Hepatocyte (in vitro differentiated cells): Measurements from ENCODE around the gene CTNNA1.

Experiments used
- EZH2 ChIP-seq: fragments of 200-600 bp; sonication (generic); IDR thresholded peaks from 2 replicates; pipeline ENCODE4 v1.6.1; 2016; ENCODE audit warnings: antibody characterized with exemption, mild to moderate bottlenecking, borderline replicate concordance
- EZH2phosphoT487 ChIP-seq: fragments of 200-600 bp; sonication (generic); IDR thresholded peaks from one replicate; pipeline ENCODE4 v1.6.1; 2018; ENCODE audit warnings: antibody characterized with exemption, mild to moderate bottlenecking, low read depth, moderate library complexity; ENCODE audit not compliant: unreplicated experiment, severe bottlenecking

DNA sequence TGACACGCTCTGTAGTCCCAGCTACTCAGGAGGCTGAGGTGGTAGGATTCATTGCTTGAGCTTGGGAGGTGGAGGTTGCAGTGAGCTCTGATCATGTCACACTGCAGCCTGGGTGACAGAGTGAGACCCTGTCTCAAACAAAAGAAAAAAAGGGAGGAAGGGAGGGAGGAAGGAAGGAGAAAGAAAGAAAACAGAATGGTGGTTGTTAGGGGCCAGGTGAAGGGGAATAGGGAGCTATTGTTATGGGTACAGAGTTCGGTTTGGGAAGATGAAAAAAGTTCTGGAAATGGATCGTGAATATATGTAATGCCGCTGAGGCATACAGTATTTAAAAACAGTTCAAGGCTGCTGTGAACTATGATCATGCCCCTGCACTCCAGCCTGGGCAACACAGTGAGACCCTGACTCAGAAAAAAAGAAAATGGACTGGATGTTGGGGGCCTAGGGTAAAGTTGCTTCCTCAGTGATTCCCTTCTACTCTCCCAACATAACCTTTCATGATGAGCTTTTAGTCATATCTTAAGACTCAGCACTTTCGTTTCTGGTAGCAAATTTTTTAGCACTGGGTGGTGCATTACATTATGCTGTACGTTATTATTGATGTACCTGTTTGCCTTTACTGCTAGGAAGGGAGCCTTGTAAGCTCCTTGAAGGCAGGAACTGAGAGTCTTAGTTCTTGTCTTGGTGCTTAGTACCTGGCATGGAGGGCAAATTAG lies 4.0 kb downstream of the CTNNA1 start:
- TF ChIP-seq EZH2phosphoT487: no peak
- no peak for TF ChIP-seq EZH2
